Stimulated activated CD8-positive, alpha-beta memory T cell treated with anti-CD3 and anti-CD28 coated beads, Interleukin-15, amount 100 ng/mL, for 48 hours (primary cell): ENCODE results near the gene MNT.
"Not testable (repeated sequence)": the region's sequence is repeated elsewhere in the genome, so short reads cannot be mapped to it uniquely, and the experiment has no call there.

Source experiments
- DNase-seq, 2 donors: peaks; one replicate each; pipeline ENCODE4 v3.0.0-alpha.2; 2020; ENCODE audit warnings: low read depth in 2 of 2

MNT gene, protein sequence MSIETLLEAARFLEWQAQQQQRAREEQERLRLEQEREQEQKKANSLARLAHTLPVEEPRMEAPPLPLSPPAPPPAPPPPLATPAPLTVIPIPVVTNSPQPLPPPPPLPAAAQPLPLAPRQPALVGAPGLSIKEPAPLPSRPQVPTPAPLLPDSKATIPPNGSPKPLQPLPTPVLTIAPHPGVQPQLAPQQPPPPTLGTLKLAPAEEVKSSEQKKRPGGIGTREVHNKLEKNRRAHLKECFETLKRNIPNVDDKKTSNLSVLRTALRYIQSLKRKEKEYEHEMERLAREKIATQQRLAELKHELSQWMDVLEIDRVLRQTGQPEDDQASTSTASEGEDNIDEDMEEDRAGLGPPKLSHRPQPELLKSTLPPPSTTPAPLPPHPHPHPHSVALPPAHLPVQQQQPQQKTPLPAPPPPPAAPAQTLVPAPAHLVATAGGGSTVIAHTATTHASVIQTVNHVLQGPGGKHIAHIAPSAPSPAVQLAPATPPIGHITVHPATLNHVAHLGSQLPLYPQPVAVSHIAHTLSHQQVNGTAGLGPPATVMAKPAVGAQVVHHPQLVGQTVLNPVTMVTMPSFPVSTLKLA

DNA sequence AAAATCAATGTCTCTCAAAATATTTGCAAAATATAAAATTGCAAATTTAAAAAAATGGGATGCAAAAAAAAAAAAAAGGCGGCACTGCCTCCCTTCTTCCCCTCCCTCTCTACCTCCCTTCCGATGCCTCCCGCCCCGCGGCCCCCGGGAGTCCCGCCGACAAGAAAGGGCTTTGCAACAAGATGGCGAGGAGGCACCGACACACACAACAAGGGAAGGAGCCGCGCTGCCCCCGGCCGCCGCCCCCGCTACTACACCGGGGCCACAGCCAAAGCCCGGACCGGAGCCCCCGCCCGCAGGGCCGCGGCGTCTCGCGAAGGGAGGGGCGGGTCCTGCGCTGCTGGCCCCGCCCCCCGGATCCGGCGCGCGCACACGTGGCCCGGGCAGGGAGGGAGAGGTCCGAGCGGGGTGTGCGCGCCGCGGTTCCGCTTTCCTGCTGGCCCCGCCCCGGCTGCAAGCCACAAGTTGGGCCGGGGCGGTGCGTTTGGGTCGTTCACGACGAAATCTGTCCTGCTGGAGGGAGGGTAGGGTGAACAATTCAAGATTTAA is at the start of gene MNT:
Gene MNT (minus strand): TSS at position 184 of the 549 bp plus-strand sequence. CDS start 348 bp downstream, outside the sequence.
- peak; percentile 93 for DNase-seq

DNA sequence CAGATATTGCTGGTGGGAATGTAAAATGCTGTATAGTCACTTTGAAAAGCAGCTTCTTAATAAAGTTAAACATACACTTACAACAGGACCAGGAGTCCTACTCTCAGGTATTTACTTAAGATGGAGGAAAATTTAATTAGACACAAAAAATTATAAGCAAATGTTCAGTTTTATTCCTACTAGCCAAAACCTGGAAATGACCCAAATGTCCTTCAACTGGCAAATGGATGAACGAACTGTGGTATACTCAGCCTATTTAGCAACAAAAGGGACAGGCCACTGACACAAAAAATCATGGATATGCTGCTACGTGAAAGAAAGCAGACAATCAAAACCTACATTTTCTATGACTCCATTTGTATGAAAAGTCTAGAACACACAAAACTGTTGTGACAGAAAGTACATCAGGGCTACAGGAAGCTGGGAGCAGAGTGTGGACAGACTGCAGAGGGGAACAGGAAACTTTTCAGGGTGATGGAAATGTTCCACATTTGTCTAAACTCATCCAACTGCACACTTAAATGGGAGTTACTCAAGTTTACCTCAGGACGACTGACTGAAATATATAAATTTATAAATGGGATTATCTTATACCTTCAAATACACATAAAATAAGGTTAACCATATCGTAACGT is 49.3 kb upstream of the MNT start:
- no peak for DNase-seq

DNA sequence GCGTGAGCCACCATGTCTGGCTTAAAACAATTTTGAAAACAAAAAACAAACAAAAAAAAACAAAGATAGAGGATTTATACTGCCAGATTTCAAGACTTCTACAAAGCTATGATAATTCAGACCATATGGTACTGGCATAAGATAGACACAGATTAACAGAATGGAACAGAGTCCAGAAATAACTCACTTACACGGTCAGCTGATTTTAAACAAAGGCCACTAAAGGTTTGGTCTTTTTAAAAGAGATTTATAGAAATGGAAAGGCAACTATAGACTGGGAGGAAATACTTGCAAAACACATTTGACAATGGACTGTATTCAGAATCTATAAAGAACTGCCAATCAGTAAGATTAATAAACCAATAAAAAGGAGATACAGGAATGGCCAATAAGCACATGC is 48.6 kb upstream of the MNT start:
- no peak for DNase-seq

DNA sequence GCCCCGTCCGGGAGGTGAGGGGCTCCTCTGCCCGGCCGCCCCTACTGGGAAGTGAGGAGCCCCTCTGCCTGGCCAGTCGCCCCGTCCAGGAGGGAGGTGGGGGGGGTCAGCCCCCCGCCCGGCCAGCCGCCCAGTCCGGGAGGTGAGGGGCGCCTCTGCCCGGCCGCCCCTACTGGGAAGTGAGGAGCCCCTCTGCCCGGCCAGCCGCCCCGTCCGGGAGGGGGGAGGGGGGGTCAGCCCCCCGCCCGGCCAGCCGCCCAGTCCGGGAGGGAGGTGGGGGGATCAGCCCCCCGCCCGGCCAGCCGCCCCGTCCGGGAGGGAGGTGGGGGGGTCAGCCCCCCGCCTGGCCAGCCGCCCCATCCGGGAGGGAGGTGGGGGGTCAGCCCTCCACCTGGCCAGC is 46.6 kb upstream of the MNT start:
- not testable (repeated sequence) for DNase-seq

DNA sequence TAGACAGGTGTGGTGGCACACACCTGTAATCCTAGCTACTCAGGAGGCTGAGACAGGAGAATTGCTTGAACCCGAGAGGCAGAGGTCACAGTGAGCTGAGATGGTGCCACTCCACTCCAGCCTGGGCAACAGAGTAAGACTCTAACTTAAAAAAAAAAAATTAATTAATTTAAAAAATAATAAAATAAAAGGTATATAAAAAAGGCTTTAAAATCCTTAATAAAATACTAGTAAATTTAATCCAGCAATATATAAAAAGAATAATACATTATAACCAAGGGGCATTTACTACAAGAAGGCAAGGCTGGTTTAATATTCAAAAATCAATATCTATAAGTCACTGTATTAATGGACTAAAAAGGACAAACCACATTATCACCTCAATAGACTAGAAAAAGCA is 44.8 kb upstream of the MNT start:
- no peak for DNase-seq

DNA sequence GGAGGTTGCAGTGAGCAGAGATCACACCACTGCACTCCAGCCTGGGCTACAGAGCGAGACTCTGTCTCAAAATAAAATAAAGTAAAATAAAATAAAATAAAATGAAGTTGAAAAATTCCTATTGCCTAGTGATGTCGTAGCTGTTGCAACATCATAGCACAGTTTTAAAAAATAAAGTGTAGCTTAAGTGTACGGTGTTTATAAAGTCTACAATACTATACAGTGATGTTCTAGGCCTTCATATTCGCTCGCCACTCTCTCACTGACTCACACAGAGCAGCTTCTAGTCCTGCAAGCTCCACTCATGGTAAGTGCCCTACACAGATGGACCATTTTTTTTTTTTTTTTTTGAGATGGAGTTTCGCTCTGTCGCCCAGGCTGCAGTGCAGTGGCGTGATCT is 43.5 kb upstream of the MNT start:
- DNase-seq, result no peak

DNA sequence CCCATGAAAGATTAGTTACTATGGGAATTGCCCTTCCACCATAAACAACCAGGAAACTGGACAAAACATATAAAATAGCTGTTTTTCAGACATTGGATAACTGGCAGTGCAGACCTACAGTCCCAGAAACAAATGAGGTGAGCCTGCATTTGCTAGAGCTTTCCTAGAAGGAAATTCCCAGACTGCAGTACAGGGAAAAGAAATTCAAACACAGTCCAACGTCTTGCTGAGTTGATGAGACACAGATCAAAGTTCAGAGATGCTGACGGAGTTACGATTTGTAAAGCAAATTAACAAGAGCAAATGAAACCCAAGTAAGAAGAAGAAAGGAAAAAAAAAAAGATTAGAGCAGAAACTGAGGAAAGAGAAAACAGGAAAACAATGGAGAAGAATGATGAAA is 41.3 kb upstream of the MNT start:
- no peak for DNase-seq

DNA sequence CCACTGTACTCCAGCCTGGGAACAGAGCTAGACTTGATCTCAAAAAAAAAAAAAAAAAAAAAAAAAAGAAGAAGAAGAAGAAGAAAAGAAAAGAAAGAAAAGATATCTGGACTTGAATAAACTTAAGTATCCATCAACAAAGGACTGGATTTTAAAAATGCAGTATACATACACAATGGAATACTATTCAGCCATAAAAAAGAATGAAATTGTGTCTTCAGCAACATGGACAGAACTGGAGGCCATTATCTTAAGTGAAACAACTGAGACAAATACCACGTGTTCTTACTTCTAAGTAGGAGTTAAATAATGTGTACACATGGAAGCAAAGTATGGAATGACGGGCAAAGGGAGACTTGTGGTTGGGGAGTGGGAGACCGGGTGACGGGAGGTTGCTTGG is 40.1 kb upstream of the MNT start:
- DNase-seq, result no peak

DNA sequence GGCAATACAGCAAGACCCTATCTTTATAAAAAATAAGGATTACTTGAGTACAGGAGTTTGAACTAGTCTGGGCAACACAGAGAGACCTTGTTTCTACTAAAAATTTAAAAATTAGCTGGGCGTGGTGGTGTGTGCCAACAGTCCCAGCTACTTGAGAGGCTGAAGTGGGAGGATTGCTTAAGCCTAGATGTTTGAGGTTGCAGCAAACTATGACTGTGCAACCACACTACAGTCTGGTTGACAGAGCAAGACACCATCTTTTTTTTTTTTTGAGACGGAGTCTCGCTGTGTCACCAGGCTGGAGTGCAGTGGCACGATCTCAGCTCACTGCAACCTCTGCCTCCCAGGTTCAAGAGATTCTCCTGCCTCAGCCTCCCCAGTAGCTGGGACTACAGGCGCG is 39.1 kb upstream of the MNT start:
- not testable (repeated sequence) for DNase-seq

DNA sequence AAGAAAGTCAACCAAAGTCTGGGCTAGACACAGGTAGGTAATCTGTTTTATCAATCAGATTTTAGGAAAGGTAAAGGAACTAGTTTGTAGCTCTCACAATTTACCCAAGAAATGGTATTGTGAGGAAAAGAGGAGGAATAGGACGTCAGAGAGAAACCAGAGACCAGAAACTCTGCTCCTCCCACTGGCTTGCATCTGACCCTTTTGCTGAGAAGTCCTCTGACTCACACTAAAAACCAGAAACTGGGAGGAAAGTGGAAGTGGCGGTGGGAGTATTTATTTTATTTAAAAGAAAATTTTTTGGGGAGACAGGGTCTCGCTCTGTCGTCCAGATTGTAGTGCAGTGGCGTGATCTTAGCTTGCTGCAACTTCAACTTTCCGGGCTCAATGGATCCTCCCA is 38.0 kb upstream of the MNT start:
- no peak for DNase-seq

DNA sequence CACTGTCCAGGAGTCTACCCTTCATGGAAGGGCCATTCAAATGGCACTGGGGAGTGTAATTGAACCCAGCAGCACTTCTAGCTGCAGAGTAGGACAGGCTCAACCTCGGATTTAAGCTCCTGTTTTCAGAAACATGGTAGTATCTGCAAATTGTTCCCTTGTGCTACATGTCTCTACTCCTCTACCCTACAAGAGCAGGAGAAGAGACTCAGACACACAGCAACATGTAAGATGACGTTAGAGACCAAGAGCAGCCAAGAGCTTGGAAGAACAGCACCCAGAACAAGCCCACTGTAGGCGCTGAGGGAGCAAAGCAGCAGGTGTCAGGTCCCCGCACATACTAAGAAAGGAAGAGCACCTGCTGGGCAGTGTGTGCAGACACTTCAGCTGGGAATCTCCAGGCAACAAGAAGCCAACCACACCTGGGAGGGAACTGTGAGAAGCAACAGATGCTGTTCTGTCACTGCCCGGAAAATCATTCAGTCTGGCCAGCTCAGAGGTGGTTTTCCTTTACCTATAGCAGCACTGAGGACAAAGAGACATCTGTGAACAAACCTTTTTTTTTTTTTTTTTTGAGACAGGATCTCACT is 35.6 kb upstream of the MNT start:
- DNase-seq, result no peak

DNA sequence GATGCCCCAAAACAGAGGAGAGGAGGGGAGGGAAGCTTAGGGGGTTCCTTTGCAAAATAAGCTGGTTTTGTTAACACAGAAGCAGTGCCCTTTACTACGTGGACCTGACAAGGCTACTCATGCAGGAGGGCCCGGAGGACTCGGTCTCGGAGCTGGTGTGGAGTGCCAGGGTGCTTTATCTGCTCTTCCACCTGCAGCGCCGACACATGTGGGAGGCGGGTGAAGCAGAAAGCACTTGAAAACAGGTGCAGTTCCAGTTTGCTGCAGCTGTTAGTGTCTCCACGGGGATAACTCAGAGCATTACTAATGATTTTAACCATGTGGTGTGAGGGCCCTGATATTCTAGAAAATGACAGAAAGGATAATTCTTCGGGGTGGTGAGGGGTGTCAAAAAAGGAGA is 35.0 kb upstream of the MNT start:
- DNase-seq, result no peak

DNA sequence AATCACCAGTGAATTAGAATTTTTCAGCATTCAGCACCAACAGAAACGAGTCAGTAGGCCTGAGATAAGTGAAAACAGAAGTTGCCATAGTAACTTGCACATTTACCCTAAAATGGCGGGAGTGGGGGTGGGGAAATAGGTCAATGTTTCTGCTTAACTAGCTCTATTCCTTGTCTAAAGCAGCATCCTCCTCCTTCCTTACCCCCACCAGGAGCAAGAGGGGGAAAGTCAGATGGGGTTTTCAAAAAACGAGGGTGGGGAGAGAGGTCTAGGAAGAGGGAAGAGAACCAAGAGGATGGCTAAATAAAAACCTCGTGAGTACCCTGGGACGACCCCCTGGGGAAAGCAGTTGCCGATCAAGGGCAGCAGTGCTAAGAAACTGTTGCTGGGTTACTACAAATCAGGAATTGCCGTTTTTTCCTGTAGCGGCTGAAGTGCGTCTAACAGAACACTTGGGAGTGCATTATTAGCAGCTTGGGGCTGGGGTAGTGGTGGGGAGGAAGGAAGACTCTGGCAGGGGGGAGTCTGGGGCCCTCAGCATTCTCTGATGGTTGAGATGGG is 34.4 kb upstream of the MNT start:
- no peak for DNase-seq

DNA sequence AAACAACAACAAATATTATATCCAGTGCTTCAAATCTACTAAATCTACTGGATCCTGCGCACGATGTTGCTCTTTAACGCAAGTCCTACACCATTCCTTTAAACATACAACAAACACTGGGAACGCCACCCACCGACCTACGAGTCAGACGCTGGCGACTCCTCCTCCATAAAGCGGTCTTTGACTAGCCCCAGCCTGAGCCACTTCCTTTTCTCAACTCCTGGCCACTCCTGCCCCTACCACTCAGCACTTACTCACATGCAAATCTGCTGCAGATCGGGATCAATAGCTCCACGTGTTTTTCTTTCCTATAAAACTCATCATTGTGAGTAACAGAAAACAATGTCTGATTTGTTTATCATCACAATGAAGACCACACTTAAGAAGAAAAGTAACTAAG is 32.8 kb upstream of the MNT start:
- DNase-seq, result no peak

DNA sequence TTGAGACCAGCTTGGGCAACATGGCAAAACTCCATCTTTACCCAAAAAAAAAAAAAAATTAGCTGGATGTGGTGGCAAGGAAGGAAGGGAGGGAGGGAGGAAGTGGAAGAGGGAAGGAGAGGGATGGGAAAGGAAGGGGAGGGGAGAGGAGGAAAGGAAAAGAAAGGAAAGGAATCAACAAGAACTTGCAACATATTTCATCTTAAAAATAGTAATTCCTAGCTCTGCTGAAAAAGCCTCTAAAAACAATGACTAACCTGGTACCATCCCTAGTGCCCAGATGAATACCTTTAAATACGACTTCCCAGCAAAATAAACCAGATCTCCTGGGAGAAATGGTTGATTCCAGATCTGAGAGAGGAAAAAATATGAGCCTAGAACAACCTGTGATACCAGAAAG is 27.1 kb upstream of the MNT start:
- no peak for DNase-seq

DNA sequence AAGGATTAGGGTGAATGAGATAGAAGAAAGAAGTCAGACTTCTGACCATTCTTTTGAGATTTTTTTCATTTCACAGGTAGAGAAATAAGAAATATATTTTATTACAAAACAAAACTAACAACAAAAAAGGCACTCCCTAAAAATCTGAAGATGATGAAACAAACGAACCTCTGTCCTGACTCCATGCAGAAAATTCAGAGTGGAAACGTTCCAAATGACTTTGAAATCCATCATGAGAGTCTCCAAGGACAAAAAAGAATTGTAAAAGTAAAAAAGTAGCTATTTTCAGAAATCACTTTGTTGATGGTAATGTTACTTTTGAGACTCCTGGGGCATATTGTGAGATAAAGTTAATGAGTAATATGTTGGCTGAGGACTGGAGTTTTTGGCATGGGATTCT is 26.4 kb upstream of the MNT start:
- no peak for DNase-seq

DNA sequence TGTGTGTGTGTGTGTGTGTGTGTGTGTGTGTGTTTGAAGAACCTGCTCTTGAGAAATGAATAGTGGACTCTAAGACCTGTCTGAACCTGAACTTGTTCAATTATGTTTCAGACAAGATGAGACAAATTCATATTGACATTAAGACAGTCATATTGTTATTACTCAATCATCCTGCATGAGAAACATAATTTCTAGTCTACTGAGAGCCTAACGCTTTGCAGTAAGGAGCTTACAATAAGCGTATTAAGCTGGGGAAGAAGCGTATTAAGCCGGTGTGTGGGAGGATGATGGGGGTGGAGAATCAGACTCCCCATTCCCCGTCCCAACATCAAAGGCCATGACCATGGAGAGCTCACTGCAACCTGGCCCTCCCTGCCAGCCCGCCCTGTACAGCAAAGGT is 22.4 kb upstream of the MNT start:
- DNase-seq, result no peak

DNA sequence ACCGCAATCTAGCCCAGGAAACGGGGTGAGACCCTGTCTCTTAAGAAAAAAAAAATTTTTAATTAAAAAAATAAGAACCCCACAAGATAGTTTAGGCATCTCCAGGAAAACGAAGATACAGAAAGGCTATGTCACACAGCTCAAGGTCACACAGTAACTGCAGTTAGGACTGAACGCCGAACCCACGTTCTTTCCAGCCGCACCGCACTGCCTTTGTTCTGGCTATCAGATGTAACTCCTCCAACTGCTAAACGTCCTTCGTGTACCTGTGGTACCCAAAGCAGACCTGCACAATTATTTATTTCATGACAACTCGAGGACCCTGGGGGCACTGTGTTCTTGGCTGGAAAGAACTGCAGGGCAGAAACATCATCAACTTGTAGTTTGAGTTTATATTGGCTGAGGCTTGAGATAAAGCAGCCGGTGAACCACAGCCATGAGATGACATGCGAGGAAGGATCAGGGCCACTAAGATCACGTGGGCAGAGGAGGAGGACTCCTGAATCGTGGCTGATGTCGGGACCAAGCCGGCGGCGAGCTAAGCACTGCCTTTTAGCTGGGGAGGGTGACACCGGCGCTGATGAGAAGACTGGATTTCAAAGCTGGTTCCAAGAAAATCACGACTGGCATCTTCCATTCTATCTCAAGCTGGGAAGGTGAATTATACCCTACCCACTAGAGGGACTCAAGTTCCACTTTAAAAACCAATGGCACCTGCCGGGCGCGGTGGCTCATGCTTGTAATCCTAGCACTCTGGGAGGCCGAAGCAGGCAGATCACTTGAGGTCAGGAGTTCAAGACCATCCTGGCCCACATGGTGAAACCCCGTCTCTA is 20.7 kb upstream of the MNT start:
- DNase-seq, result no peak

DNA sequence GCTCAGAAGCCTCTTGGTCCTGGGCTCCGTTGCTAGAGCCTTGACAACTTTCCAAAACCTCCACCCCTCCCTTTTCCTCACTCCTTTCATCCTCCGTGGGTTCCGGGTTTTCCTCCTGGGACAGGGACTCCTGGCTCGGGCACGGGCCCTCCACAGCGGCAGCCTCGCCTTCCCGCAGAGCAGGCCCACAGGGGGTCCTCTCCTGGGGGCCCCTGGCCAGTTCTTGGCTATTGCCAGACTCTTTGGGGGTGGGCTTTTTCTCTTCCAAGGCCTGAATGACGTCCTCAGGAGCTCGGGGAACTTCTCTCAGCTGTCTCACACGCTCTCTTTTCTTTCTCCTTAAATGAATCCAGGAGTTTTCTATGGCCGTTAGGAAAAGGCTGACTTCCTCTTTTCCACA is 19.3 kb upstream of the MNT start:
- no peak for DNase-seq

DNA sequence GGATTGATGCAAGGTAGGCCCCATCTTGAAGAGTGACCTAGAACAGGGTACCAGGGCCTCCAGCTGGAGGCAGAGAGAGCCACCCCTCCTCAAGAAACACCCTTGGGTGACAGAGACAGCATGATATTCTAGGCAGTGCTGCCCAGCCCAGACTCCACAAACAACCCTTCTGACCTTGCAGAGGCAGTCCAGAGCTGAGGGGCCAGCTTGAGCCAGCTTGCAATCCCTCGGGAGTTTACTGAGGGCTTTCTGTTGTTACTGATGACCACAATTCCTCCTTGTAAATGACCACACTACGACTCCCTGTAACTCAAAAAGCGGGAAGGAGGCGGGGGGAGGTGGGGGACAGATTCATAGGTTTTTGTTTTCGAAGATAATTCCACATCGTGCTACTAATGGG is 18.6 kb upstream of the MNT start:
- DNase-seq, result no peak

DNA sequence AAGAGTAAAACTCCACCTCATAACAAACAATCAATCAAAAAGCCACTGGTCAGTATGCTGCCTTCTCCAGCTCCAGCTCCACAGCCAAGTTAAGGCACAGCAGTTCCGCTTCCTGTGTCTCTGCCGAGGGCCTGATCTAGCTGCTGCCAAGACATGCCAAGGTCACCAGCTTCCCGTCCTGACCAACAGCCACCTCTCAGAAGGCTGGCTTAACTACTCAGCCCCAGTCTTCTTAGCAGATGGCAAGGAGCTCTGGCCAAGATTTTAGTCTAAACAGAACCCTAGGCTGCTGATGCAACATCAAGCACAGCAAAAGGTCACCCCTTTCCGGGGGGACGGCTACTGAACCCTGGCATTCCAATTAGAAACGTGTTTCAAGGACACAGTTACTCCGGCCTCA is 17.7 kb upstream of the MNT start:
- DNase-seq, result no peak
